Skin of body (tissue), 3 donors: ENCODE data around the gene CNNM2. TPM values are rescaled to one million over a fixed set of nuclear protein-coding genes. Genes with fewer than 3 reads are reported as not detected.

Source experiments
- DNase-seq: peaks from one replicate; lab custom pipeline; 2025; lab: John Stamatoyannopoulos, UW
- small RNA-seq: library from RNA; depleted of rRNA; stranded (forward); fragments of <200 nt; gene quantifications from one replicate; pipeline ENCODE3, GENCODE V24; 2014; ENCODE audit warnings: low replicate concordance
- total RNA-seq: library from RNA; depleted of rRNA; stranded (reverse); fragments of >200 nt; gene quantifications from one replicate; pipeline ENCODE4 v1.2.3, GENCODE V29; 2014

The CNNM2 gene
- total RNA-seq, 1 donor from 2014 or later: 5.4 TPM

GRCh38 chr10:103139803-103140202, 221.7 kb downstream of the CNNM2 start:
- DNase-seq: no peak

Small RNA genes within 50 kb of the gene (small RNA-seq; reads per million reads assigned to genes)
- gene AS3MT (not detected), gene RF00026 (not detected), gene RF02271 (not detected)

Other genes starting within 250 kb of the CNNM2 start
- gene ARL3, start 203.9 kb upstream of the CNNM2 start, total RNA-seq: 6.2 TPM
- 7.1 TPM for gene SFXN2, start 203.7 kb upstream of the CNNM2 start, total RNA-seq
- gene WBP1L, start 174.3 kb upstream of the CNNM2 start, total RNA-seq: 34.0 TPM
- not detected for gene CYP17A1, start 80.9 kb upstream of the CNNM2 start, total RNA-seq
- 24.8 TPM for gene BORCS7, start 64.0 kb upstream of the CNNM2 start, total RNA-seq
- gene AS3MT, start 48.8 kb upstream of the CNNM2 start, total RNA-seq: 8.9 TPM